Measurements from ENCODE around the gene CELF4.

DNA sequence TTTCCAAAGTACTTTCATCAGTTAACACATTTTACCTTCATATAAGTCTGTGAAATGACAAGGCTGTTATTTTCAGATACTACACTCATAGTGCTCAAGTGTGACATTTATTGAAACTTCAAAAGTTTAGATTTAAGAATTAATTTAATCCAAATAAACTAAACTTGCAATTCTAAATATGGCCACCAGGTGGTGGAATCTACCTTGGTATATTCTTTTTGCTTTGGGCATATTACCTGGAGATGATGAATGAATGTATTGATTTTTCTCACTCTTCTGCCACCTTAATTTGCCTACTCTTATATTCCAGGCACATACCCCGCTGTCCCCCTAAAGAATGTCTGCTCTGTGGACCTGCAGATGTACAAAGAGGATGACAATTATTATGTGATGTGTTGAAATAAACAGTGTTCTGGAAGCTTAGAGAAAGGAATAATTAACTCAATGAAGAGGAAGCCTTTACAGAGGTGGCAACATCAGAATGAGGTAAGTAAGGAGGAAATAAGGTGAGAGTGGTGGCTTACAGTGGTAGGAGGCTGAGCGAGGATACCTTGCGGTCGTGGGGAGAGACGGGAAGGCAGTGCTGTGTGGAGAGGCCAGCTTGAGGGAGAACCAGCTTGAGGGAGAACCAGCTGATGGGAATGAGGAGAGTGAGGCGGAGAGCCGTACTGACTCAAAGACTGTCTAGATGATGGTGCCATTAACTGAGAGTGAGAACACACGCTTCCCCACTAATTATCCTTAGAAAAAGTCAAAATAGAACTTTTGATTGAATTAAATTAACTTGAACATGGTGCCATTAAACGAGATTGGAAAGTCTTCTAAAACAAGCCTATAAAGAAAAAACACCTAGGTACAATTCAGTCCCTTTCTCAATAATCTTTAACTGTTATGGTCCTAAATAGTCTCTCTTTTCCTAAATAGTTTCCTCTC lies 179.5 kb downstream of the CELF4 start:
- TF ChIP-seq POLR2A (IDR thresholded peaks at IDR 0.05; ENCODE audit: low read depth, low read length): no peak
- TF ChIP-seq, protein P1, sequence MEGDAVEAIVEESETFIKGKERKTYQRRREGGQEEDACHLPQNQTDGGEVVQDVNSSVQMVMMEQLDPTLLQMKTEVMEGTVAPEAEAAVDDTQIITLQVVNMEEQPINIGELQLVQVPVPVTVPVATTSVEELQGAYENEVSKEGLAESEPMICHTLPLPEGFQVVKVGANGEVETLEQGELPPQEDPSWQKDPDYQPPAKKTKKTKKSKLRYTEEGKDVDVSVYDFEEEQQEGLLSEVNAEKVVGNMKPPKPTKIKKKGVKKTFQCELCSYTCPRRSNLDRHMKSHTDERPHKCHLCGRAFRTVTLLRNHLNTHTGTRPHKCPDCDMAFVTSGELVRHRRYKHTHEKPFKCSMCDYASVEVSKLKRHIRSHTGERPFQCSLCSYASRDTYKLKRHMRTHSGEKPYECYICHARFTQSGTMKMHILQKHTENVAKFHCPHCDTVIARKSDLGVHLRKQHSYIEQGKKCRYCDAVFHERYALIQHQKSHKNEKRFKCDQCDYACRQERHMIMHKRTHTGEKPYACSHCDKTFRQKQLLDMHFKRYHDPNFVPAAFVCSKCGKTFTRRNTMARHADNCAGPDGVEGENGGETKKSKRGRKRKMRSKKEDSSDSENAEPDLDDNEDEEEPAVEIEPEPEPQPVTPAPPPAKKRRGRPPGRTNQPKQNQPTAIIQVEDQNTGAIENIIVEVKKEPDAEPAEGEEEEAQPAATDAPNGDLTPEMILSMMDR (IDR thresholded peaks at IDR 0.05 in 2 of 3, conservative IDR thresholded peaks at IDR 0.05 in 1 of 3; ENCODE audit: control insufficient read depth in 2 of 3, extremely low read depth in 1 of 3, insufficient read depth in 1 of 3, low read depth in 3 of 3, low read length in 3 of 3): peak; percentile 49 to 64 (median 53)
- no peak for TF ChIP-seq CREB1 (IDR thresholded peaks at IDR 0.05; ENCODE audit: low read depth)
- TF ChIP-seq, protein P2, sequence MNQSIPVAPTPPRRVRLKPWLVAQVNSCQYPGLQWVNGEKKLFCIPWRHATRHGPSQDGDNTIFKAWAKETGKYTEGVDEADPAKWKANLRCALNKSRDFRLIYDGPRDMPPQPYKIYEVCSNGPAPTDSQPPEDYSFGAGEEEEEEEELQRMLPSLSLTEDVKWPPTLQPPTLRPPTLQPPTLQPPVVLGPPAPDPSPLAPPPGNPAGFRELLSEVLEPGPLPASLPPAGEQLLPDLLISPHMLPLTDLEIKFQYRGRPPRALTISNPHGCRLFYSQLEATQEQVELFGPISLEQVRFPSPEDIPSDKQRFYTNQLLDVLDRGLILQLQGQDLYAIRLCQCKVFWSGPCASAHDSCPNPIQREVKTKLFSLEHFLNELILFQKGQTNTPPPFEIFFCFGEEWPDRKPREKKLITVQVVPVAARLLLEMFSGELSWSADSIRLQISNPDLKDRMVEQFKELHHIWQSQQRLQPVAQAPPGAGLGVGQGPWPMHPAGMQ (IDR thresholded peaks at IDR 0.05; ENCODE audit: borderline replicate concordance): no peak
- TF ChIP-seq NFYB (IDR thresholded peaks at IDR 0.05; ENCODE audit: insufficient read depth, low read depth, low read length): no peak
- no peak for TF ChIP-seq MTA3 (IDR thresholded peaks at IDR 0.05; ENCODE audit: borderline replicate concordance, low read length)
- TF ChIP-seq, protein P3, sequence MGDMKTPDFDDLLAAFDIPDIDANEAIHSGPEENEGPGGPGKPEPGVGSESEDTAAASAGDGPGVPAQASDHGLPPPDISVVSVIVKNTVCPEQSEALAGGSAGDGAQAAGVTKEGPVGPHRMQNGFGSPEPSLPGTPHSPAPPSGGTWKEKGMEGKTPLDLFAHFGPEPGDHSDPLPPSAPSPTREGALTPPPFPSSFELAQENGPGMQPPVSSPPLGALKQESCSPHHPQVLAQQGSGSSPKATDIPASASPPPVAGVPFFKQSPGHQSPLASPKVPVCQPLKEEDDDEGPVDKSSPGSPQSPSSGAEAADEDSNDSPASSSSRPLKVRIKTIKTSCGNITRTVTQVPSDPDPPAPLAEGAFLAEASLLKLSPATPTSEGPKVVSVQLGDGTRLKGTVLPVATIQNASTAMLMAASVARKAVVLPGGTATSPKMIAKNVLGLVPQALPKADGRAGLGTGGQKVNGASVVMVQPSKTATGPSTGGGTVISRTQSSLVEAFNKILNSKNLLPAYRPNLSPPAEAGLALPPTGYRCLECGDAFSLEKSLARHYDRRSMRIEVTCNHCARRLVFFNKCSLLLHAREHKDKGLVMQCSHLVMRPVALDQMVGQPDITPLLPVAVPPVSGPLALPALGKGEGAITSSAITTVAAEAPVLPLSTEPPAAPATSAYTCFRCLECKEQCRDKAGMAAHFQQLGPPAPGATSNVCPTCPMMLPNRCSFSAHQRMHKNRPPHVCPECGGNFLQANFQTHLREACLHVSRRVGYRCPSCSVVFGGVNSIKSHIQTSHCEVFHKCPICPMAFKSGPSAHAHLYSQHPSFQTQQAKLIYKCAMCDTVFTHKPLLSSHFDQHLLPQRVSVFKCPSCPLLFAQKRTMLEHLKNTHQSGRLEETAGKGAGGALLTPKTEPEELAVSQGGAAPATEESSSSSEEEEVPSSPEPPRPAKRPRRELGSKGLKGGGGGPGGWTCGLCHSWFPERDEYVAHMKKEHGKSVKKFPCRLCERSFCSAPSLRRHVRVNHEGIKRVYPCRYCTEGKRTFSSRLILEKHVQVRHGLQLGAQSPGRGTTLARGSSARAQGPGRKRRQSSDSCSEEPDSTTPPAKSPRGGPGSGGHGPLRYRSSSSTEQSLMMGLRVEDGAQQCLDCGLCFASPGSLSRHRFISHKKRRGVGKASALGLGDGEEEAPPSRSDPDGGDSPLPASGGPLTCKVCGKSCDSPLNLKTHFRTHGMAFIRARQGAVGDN (IDR thresholded peaks at IDR 0.05): no peak
- no peak for TF ChIP-seq BHLHE40 (IDR thresholded peaks at IDR 0.05; ENCODE audit: borderline replicate concordance in 1 of 2, low read depth in 2 of 2, low read length in 1 of 2)
- no peak for TF ChIP-seq SIX5 (IDR thresholded peaks at IDR 0.05; ENCODE audit: low read depth, low read length, severe bottlenecking)
- no peak for TF ChIP-seq JUNB (IDR thresholded peaks at IDR 0.05)

All from GM12878 (cell line).